Activated CD4-positive, alpha-beta T cell treated with anti-CD3 and anti-CD28 coated beads, Interleukin-2, Interleukin-4, amounts not matched to agents 100 ng/mL and 50 ng/mL, durations not matched to agents 16 hours and 8 hours (primary cell): Measurements from ENCODE around the gene CEBPE.

Source experiments
- DNase-seq: peaks from one replicate; pipeline ENCODE4 v3.0.0-alpha.2; 2020; ENCODE audit warnings: low spot score

CEBPE gene

DNA sequence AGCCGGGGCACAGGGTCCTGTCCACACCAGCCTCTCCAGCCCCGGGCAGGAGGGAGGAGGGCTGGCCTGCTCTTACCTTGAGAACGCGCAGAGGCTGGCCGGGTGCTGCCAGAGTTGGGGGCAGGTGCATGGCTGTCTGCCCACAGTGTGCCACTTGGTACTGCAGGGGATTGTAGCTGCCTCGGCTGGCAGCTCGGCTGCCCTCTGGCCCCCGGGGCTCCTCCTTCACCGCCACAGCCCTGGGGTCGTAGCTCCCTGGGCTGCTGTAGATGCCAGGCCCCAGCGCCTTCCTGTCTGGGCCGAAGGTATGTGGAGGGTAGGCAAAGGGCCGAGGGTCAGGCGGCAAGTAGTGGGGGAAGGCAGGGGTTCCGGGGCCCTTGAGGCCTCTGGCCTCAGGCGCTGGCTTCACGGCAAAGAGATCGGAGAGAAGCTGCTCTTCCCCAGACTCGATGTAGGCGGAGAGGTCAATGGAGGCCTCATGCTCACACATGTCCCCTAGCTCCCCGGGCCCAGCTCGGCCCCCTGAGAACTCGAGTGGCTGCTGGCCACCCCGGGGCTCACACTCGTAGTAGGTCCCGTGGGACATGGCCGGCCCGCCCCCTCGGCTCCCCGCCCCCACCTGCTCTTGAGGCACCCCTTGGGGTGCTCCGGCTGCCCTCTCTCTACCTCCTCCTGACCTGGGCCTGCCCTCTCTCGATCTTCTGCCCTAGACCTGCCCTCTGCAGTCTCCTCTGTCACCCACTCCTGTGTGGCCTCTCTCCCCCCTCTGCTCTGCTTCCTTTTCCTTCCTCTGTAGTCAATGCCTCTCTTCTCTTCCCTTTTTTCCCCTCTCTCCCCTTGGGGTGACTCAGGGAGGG lies at the start of gene CEBPE:
Gene CEBPE (minus strand): TSS at position 750 of the 857 bp plus-strand sequence. CDS start 164 bp downstream, at position 586.
- no peak for DNase-seq

DNA sequence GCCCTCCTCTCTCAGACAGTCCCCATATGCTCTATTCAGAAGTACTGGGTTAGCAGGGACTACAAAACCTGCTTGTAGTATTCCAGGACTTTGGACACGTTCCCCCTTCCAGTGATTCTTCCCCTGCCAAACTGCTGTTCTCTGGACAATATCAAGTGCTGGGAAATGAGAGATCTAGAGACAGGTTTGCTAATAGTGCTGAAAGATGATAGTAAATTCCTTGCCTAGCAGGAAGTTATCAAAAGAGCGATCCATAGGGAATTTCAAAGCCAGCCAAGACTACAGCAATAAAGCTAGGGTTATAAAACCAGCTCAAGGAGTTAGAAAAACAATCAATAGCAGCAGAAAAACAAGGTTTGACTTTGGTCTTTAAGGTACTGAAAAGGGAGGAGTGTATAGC lies 49.2 kb upstream of the CEBPE start:
- no peak for DNase-seq

DNA sequence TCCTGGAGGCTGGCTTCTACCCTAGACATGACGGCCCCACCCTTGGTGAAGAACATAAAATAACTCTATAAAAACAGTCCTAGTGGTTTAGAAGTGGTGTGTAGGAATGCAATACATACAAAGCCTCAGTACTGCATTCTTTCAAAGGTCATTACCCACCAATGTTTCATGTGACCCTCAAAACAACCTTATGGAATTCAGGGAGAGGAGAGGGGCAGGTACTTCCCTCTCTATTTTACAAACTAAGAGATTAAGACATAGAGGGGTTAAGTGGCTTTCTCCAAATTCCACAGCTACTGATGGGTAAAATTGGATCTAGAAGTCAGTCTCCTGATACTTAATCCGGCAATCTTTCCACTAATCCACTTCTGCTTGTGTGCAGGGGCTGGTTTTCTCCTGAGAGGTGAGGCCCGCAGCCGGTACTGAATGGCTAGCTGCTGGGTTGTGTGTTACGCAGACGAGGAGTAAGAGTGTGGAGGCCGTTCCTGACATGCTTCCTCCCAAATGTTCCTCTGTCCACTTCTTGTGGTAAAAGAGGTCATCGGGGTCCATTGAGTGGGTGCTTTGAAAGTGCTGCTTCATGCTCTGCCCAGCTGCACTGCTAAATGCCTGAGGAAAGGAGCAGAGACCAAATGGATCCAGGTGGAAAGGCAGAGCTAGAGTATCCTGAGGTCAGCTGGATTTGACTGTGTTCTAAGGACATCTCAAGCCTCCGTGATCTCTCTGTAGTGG lies 48.2 kb upstream of the CEBPE start:
- DNase-seq: no peak

DNA sequence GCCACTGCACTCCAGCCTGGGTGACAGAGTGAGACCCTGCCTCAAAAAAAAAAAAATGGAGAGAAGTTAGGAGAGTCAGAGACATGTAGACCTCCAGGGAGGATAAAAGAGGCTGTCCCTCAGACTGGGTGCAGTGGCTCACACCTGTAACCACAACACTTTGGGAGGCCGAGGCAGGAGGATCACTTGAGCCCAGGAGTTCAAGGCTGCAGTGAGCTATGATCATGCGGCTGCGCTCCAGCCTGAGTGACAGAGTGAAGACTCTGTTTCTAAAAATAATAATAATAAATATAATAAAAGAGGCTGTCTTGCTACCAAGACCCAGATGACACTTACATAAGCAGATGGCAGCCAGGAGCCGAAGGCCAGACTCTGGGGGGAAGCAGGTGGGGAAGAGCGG lies 45.9 kb upstream of the CEBPE start:
- DNase-seq: no peak

DNA sequence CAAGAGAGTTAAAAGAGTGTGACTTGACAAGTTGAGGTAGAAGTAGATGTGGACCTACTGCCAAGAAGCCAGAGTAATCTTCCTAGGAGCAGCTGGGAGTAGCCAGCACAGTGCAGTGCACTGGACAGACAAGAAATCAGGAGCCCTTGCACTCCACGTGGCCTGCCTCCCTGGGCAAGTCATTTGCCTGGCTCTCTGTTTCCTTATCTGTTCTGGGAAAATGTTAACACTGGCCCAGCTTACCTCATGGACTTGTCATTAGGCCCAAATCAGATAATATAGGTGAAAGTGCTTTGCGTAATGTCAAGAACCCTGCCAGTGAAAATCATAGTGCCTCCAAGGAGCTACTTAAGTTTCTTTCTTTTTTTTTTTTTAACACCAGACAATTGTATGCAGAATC lies 45.2 kb upstream of the CEBPE start:
- DNase-seq: no peak

DNA sequence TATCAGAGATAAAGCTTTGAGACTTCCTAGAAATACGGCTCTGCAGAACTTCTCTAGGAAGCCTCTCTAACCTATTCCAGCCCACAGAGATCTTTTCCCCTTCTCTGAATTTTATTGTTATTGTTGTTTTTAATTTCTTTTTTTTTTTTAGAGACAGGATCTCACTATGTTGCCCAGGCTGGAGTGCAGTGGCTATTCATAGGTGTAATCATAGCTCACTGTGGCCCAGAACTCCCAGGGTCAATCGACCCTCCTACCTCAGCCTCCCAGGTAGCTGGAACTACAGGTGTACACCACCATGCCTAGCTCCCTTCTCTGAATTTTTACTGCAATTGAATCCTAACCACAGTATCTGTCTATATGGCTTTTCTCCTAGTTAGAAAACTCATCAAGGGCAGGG lies 44.8 kb upstream of the CEBPE start:
- no peak for DNase-seq

DNA sequence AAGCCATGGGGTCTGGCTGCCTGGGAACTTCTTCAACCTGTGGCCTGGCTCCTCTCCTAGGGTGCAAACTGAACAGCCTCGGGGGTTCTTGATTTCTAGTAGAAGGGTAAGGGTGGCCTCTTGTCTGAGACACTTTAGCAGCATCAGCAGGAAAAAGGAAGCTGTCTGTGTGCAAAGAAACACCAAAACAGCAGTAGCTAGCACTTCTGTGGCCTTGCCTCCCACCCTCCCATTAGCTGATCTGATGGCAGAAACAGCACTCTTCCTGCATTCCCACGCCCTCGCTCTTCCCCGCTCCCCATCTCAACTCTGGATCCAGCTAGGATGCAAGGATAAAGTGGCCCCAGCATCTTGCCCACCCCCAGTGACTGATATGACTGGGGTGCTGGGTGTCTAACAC lies 43.7 kb upstream of the CEBPE start:
- no peak for DNase-seq

DNA sequence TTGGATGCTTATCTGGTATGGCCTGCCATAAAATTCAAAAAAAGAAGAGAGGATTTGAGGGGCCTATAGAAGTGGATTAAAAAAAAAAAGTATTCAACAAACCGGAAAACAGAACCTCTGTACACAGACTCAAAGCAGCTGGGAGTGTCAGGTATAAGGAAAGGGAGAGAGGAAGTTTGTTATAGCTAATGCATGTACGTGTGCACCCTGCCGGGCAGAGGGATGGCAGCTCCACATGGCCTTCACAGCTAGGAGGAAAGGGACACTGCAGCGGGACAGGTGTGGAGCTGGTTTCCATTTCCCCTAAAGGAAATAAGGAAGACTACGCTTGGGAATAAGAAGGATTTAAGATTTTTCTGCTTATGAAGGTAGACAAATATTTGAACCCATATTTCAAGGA lies 43.0 kb upstream of the CEBPE start:
- DNase-seq: no peak

DNA sequence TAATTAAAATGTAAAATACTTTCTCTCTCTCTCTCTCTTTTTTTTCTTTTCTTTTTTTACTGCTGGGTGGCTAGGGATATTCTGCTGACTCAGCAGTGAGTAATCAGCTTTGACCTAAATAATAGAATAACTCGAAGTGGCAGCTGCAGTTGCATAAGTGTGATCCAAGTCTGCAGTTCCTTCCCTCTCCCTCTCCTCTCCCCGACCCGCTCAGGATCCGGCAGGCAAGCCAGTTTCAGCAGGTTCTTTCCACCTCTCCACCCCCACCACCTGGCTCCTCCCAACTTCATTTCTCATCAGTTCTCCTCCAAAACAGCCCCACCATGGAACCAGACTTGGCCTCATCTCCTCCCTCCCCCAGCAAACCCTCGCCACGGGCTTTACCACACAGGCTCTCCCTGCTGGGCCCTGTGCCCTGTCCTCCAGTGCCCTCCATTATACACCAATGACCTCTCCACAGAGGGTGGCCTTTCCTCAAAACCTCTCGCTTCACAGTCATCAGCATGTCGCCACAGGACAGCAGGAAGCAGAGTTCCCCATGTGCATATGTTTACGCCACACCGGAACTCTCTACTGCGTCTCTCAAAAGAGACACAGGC lies 42.0 kb upstream of the CEBPE start:
- DNase-seq: no peak

DNA sequence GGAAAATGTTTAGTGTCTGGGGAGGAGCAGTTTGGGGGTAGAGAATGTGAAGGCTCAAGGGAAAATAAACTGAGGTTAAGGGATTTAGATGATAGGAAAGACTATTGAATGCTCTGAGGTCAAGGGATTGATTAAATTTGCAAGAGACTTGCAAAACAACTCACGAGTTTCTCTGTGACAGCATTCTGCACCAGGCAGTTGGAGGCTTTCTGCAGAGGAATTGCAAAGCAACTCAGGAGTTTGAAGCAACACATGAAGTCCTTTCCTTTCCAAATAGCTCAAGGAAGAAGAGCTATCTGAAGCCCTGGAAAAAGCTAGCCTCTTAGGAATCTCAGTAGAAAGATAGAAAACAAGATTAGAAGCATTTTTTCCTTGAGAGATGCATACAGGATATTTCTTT lies 40.5 kb upstream of the CEBPE start:
- no peak for DNase-seq

DNA sequence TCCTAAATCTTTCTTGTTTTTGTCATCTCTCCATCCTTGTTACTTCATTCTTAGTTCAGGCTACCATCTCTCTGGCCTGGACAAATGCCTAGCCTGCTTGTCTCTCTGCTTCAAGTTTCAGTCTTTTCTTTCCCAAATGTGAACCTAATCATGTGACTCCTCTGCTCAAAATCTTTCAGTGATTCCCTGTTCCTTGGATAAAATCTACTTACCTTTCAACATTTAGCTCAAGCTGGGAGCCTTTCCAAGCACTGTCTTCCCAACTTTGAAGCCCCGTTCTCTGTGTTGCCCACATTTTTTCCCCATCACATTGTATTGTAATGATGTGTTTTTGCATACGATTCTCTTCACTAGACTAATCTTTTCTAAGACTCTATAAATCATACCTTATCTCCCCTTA lies 39.7 kb upstream of the CEBPE start:
- no peak for DNase-seq

DNA sequence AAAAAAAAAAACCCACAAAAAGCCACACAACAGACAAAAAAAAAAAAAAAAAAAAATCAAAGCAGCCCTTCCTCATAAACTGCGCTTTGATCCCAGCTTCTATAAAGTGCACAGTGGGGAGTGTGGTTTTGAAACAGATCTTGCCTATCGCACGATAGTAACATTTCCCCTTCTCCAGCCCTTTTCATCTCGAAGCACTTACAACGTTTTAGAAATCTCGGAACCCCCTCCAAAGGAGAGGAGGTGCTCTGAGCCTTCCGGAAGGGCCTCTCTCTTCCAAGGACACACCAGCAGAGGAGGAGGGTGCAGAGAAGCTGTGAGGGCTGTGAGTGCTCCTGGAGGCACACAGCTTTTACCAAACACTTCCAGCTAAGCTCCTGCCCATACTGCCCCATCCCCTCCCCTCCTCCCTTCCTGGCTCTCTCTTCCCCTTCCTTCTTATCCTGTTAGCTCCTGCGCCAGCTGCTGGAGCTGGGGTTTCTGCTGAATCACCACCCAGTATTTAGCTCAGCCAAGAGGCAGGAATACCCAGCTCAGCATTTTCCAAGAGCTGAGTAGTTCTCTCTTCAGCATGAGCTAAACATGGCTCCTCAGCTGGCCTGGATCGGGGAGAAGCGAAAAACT lies 36.0 kb upstream of the CEBPE start:
- no peak for DNase-seq

DNA sequence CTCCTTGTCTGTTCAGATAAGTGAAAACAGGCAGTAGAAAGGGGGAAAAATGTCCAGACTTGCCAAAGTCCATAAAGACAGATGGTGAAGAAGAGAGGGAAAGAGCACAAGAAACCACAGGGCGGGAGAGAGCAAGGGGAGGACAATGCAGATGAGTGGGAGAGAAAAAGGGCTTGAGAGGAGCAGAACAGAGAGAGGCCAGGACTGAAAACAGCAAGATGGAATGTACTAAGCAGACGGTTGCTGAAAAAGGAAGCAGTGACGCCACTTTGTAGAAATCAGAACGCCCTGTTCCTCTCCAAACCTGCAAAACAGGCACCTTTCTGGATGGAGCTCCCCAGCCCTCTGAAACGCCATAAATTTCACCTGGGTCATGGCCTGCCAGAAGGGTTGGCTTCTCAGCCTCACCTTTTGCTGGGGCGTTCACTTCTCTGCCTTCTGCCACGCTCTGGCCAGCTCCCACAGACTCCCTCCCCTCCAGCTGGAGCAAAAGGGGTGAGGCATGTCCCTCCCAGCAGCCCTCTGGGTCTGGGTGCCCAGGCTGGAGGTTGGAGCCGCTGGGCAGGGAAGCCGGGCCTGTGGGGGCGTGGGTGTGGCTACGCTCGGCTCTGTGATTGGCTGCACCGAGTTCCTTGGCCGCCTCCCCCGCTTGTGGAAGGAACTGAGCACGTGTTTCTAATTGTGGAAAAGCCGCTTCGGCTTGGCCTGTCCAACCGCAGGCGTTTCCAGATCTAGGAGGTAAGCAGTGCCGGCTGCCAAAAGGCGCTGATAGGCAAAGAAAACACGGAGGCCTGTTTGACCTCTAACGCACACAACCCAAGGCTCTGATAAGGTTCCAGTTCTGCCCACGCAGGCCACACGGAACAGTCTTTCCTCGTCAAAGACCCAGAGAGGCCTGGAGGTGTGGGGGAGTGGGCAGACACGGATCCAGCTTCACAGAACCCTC lies 35.1 kb upstream of the CEBPE start:
- no peak for DNase-seq

DNA sequence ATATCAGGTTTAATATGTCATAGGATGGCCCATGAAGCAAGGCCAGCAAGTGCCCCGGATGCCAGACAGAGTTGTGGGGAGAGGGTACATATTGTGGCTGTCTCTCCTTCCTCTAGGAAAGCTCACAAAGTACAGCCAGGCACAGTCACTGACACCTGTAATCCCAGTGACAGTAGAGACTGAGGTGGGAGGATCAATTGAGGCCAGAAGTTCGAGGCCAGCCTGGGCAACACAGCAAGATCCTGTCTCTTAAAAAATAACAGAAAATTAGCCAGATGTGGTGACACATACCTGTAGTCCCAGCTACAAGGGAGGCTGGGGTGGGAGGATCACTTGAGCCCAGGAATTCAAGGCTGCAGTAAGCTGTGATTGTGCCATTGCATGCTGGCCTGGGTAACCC lies 32.3 kb upstream of the CEBPE start:
- no peak for DNase-seq

DNA sequence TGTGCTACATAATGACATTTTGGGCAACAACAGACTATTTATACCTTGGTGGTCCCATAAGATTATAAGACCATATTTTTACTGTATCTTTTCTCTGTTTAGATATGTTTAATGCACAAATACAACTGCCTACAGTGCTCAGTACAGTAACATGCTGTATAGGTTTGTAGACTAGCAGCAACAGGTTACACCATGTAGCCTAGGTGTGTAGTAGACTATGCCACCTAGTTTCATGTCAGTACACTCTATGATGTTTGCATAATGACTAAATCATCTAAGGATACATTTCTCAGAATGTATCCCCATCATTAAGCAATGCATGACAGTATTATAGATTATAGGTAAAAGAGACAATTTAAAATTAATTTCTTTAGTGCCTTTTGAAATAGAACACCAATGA lies 30.7 kb upstream of the CEBPE start:
- DNase-seq: no peak

DNA sequence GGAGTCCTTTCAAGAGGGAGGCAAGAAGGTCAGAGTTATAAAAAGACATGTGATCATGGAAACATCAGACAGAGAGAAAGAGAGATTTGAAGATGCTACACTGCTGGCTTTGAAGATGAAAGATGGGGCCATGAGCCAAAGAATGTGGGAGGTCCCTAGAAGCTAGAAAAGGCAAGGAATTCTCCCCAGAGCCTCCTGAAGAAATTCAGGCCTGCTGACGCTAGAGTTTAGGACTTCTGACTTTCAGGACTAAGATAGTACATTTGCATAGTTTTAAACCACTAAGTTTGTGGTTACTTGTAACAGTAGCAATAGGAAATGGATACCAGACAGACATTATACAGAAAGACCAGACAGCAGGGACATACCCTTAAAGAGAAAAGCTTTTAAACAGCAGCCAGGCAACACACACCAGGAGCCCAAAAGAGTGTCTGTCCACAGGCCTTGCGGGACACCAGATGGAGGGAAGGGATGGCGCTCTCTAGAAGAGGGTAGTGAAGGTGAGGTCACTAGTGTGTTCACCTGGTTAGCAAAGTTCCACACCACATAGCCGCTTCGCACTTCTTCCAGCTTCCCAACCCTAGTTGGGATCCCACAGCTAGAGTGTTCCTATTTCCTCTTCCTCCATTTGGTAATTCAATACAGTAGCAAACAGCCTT lies 29.7 kb upstream of the CEBPE start:
- DNase-seq: no peak

DNA sequence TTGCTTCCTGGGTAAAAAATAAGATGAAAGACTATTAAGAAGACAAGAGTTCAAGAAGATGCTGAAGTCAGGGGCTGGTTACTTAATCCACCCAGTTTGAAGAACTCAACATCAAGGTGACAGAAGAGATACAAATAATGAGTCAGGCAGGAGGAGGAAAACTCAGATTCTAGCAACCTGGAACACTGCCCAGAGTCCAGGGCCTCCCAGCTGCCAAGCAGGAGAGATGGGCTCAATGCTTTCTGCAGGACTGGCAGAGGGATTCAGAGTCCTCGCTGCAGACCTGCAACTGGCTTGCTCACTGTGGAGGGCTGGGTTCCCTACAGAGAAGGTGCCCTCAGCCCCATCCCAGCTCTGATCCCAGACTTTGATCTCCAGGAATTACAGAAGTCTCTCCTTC lies 28.6 kb upstream of the CEBPE start:
- DNase-seq: no peak

DNA sequence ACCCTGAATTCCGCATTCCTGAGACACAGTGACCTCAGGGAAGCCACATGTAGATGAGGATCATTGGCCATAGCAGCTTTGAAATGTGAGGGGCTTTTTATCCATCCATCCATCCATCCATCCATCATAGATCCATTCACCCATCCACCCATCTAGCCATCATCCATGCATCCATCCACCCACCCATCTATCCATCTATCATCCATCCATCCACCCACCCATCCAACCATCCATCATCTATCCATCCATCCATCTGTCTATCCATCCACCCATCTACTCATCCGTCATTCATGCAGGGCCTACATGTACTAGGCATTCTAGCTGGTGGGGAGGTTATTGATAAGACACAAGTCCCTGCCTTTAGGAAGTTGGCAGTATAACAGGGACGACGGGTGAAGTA lies 27.9 kb upstream of the CEBPE start:
- no peak for DNase-seq

DNA sequence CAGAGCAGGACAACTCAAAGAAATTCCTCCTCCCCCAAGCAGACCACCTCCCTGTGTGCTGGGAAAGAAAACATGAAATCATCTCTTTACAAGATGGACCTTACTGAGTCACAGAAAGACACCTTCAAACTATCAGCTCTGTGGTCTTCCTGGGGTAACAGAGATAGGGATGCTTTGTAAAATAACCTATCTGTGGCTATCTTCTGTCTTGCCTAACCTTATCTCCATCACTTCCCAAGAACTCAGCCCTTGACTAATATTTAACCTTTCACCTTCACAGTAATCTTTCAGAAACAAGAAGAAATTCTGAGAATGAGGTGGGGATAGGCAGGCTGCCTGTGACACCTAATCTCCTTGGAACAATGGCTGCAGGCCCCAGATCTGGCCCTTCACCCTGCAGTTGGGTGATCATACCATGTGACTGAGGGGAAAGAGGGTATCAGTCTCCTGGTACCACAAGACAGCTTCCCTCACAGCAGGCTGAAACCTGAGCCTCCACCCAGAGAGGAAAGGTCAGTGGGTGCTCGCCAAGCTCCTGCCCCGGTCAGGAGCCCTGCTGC lies 27.4 kb upstream of the CEBPE start:
- DNase-seq: no peak

DNA sequence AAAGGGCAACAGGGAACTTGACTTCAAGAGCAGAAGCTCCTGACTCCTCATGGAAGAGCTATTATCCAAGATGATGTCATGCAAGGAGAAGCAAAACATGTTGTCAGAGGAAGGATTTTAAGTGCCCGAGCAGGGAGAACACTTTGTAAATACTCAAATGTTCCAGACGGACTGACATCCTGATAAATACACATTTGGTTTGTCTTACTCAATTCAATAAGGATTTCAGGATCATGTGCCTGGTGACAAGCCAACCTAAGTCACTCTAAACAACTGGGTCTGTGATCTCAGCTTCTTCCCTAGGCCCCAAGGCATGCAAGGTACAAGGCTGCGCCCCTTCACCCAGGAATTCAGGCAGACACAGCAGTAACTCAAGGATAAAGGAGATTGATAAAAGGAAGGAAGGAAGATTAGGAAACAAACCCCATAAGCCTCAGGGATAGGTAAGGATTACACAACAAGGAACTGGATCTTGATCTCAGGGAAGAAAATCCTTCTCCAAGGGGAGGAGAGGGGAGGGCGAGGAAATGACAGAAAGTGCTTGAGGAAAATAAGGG lies 26.8 kb upstream of the CEBPE start:
- no peak for DNase-seq
